ENCODE results near the gene LANCL2. TPM values are rescaled to one million over a fixed set of nuclear protein-coding genes. Genes with fewer than 3 reads are reported as not detected.
"Not testable (repeated sequence)": the region's sequence is repeated elsewhere in the genome, so short reads cannot be mapped to it uniquely, and the experiment has no call there.

Gene LANCL2
- total RNA-seq = 23.6 TPM

DNA sequence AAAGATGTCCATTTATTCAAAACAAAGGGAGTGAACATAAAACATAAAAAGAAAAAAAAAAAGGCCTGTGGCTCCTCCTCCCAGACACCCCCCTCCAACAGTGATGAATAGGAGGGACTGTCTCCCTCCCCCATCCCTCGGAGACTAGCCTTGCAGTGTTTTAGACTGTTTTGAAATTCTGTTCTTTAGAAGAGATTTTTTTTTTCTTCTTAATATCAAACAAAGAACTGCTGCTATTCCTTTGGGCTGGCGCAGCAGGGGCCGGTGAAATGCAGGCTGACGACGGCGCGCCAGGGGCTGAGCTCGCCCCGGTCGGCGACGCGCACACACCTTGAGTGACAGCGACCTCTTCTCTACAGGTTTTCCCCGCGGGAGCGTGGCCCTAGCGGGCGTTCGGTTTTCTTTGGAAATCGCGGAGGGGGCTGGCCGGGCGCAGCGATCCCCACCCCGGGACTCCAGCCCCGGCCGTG, at the start of gene LANCL2:
LANCL2 (plus strand) TSS at position 133 of the 470 bp plus-strand sequence. CDS start 689 bp downstream, outside the sequence.
- peak; percentile 75 for DNase-seq

GRCh38 chr7:55325371-55325792, 39.8 kb upstream of the LANCL2 start:
- peak; percentile 83 for DNase-seq

DNA sequence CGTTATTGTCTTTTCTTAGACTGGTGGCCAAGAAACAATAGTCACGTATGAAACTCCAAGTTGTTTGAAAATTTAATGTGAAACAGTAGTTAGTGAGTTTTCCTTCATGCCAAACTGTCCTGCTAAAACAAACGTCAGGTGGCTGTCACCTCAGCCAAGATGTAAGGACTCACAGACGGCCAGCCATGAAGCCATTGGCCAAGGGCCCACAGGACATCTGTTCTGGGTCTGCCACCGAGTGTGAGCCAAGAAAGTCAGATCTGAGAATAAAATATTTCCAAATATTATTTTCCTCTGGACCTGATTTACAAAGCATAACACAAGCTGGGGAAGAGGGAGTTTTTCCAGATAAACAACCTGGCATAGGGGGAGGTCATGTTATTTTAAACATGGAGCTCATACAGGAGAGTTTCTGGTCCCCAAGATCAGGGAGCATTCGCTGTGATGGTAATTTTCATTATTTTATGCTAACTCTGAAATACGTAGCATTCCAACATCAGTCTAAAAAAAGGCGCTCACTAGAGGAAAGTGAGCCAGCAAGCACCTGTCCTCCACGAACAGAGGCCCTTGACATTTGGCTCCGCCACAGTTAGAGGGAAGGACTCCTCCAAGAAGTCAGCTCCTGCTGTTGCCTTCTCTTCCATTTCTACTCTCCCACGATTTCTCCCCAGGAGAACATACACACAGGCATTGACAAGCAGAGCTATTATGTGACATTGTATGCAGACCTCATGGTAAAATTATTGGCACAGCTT, 38.9 kb upstream of the LANCL2 start:
- peak; percentile 87 for DNase-seq

DNA sequence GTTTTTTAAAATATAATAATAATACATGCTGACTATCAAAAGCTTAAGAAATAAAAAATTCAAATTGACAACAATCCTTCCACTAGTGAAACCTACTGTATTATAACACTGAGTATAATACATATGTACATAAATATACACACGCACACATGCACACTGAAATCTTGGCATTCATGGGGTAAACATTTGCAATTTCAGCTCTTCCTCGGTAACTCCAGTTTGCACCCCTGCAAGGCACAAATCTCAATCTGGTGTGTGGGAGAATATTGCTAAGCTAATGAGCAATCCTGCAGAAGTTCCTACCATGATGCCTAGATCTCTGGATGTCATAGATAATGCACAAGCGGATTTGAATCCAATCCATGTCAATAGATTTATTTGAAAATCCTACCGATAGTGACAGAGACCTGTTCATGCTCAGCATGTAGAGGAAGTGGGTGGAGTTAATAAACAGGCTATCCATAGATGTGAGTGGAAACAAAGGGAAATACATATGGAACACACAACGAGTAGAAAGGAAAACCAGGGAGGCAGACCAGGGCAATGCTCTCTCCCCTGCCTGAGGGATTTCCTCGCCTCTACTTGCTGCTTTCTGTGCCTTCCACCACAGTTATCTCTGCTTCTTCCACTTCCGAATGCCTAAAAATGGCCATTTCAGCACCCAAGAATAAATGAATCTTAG, 38.1 kb upstream of the LANCL2 start:
- no peak for DNase-seq

DNA sequence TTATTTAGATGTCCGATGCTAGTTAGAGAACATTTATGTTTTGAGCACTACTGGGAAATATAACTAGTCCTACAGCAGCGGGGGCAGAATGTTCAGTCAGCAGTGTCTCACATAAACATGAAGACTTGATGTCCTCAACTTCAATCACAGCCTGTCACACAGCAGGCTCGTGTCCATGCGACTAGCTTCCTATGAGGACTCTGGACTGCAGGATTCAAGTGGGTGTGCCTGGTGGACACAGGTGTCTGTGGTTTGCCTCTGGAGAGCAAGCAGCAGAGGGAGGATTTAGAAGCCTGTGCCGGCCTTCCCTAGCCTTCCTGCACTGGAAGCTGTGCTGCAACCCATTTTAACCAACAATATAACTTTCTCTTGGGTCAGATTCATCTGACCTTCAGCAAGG, 30.0 kb upstream of the LANCL2 start:
- DNase-seq = no peak

GRCh38 chr7:55335786-55336185, 29.4 kb upstream of the LANCL2 start:
- no peak for DNase-seq

GRCh38 chr7:55336540-55336939, 28.6 kb upstream of the LANCL2 start:
- DNase-seq = no peak

DNA sequence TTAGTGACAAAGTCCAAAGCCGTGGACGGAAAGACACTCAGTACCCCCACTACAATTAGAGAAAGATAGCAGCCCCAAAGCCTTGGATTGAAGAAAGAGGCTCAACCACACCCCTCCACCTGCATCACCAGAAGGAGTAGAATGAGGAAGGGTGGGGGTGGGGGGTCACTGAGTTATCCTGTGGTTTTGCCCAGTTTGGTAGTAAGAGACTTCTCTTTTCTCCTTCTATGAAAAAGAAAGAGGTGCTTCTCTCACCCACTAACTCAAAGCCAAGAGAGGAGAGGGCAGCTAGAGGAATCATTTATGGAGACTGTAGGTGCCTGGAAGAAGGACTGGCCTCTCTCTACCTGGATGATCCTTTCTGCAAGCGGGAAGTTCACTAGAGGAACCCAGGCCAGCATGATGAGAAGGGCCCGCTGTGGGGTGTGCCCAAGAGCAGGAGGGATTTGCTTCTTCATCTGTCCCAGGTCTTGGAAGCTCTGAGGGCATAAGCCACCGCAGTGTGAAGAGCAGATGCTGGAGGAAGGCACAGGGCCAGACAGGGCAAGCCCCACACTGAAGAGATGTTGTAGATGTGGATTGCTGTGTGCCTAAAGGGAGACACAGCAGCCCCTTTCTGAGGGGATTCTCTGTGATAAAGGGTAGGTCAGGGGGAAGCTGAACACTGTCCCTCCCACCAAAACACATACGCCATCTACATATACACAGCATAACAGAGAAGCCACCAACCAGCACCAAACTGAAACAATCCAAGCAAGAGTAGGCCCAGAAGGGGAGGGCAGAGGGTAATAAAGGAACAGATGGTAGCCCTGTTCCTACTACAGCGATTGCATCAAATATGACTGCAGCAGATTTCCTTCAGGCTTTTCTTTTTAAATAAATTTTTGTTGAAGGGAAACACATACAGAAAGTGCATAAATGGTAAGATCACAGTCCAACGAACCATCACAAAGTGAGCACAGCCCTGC, 25.8 kb upstream of the LANCL2 start:
- DNase-seq = no peak

DNA sequence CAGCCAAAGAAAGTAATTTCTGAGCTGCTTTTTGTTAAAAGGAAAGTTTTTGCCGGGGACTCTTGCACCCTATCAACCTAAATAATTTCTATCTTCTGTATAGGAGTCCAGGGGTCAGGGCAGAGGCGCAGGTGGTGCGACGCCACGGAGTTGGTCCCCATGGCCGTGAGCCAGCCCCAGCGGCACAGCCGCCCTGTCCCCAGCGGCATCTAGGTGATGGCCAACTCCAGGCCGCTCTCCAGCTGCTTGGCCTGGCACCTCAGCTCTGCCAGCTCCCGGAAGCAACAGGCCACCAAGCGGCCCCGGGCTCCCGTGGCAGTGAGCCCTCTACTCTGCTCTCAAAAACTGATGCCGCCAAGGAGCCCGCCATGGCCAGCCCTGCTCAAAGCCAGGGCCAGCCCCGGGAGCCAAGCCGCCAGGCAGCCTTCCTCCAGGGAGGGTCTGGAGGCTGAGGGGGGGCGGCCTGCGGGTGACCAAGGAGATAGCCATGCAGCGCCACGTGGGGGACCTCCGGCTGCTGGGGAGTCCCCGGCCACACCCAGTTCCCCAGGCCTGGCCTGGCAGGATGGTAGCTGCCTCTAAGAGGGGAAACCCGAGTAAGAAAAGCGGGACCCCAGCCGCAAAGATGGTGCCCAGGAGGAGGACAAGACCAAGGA, 22.8 kb upstream of the LANCL2 start:
- no peak for DNase-seq

DNA sequence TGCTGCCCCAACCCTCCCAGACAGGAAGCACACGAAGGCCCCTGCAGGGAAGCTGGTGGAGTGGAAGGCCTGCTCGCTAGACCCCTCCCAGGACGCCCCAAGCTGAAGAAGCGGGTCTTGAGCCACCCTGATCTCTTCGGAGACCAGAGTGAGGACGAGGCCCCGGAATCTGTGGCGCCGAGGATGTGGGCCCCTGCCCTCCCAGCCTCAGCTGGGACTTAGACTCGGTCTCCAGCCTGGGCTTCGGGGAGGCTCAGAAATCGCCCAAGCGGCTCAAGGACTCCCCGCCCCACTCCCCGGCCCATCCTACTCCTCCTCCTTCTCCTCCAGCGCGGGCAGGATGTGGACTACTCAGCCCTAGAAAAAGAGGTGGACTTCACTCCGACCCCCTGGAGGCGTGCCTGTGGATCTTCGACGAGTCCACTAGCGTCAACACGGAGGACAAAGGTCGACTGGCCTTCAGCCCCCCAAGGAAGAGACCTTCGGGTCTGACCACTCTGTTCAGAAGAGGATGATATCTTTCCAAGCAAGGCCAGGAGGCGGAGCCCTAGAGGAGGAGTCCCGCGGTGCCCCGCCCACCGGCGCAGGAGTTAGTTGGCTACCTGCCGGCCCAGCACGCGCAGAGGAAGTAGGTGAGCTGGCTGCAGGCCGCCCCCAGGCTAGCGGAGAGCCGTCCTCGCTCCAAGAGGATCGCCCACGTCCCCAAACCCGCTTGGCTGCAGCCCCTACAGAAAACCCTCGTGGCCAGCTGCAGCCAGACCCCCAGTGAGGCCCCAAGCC, 21.9 kb upstream of the LANCL2 start:
- no peak for DNase-seq

DNA sequence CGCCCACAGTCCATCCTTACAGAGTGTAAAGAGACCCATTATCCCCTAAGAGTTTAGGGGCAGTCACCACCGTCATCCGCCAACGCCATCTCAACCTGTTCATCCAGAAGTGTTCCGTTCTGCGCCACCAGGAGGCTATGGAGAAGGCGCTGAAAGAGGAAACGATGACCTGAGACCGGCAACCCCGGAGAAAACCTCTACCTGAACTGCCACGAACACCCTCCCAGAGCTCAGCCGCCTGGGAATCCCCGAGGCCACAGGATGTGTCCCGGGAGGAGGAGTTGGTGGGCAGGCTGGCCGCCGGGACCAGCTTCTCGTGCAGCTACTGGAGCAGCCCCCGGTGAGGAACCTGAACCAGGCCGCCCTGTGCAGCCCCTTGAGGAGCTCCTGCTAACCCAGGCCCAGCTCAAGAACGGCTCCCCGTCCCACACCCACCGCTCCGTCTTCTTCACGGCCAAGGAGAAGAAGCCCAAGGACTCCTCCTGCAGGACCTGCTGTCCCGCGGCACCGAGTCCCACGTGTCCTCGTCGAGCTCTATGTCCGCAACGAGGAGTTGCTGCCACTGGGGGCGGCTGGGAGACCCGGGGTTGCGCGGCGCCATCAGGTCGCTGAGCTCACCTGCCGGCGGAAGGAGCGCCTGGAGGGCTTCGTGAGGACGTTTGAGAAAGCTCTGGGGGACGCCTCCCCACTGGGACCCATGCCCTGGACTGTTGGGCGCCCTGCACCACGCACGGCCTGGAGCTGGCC, 21.1 kb upstream of the LANCL2 start:
- no peak for DNase-seq

DNA sequence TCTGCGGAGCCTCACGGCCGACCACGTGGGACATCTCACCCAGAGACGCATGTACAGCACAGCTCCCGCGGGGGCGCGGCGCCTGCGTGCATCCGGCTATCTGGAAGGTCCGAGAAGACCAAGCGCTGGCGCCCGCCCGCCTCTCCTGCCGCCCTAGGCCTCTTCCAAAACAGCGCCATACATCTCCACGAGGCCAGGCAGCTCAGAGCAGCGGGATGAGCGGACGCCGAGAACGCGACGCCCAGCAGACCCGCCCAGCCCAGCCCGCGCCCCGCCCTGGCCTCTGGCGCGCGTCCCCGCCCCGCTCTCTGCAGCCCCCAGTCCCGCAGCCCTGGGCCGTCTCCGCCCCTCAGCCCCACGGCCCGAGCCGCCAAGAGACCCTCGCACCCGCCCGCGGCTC, 20.3 kb upstream of the LANCL2 start:
- no peak for DNase-seq

- no peak for DNase-seq
Measured at GRCh38 chr7:55345292-55345691, 19.8 kb upstream of the LANCL2 start.

DNA sequence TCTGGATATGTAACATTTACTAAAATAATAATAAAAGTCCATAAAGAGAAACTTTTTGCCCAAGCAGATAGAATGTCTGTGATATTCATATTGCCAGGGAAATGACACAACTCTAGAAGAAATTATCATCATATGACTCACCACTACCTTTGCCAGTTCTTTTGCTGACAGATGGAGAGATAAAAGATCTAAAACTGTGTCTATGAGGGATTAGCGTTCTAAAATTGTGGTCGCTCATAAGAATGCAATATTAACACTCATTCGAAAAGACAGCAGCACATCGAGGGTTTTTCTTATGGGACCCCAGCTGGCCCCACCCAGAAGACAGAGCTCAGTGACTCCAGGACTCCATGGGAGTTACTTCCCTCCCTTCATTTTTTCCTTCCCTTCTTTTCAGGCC, 16.6 kb upstream of the LANCL2 start:
- DNase-seq = no peak

DNA sequence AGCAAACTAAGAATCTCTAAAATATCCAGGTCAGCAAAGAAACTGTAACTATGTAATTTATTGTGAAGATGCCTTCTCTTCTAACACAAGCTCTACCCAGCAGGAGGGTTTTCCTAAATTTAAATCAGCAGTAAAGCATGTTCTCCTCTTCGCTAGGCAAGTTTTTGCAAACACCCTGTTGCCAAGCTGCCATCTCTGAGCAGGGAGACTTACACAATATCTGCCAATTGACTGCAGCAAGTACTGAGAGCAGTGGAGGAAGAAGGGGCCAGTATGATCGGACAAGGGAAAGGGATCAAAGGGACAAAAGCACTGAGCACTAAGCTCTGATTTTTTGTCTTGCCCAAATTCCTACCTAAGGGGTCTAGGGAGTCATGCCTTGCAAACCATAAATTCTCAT, 16.0 kb upstream of the LANCL2 start:
- DNase-seq = no peak

DNA sequence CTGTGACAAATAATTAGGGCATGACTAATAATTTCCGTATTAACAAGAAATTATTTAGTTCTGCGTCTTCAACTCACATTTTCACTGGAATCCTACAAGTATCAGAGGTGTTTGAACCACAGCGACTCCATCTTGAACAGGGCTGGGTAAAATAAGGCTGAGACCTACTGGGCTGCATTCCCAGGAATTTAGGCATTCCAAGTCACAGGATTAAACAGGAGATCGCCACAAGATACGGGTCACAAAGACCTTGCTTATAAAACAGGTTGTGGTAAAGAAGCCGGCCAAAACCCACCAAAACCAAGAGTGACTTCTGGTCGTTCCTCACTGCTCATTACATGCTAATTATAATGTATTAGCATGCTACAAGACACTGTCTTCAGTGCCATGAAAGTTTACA, 14.9 kb upstream of the LANCL2 start:
- DNase-seq = peak; percentile 17

GRCh38 chr7:55351263-55351662, 13.9 kb upstream of the LANCL2 start:
- no peak for DNase-seq

DNA sequence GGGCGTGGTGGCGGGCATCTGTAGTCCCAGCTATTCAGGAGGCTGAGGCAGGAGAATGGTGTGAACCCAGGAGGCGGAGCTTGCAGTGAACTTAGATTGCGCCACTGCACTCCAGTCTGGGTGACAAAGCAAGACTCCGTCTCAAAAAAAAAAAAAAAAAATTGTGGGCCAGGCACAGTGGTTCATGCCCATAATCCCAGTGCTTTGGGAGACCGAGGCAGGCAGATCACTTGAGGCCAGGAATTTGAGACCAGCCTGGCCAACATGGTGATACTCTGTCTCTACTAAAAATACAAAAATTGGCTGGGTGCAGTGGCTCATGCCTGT, 12.2 kb upstream of the LANCL2 start:
- DNase-seq = not testable (repeated sequence)

DNA sequence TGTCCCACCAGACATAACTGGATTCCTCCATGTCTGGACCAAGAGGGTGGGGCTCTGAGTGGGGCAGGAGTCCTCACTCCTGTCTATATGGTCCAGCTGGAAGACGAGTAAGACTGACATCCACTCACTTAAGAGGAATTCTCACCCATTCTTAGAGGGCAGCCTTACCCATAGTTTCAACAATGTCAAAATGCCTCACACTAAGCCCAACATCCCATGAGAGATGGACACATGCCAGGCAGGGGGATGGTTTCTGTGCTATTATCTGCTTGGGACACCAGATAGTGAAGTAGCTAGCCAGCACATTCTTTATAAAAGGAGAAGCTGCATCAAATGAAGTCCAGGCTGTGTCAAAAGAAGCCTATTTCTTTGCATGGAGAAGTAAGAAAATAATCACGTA, 4.7 kb upstream of the LANCL2 start:
- no peak for DNase-seq

GRCh38 chr7:55361560-55361959, 3.6 kb upstream of the LANCL2 start:
- DNase-seq = no peak

DNA sequence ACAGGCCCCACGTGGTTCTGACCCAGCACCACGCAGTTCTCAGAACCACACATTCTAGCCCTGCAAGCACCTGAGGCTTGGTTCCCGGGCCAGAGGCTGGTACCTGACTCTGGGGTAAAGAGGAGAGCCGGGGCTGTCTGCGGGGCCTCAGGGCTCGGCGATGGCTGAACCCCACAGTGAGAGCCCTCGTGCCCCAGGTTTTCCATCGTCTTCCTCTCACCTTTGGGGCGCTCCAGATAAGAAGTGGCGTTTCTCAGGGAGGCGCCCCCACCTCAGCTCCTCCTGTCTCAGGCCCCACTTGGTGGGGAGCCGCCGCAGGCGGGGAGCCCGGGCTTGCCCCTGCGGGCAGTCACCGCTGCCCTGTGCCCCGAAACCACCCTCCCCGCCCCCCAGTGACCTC, 2.2 kb upstream of the LANCL2 start:
- no peak for DNase-seq

Measured in tongue (tissue), 2 donors.